Body of pancreas (tissue), 4 donors: Measurements from ENCODE around the gene PPFIBP2. TPM values are rescaled to one million over a fixed set of nuclear protein-coding genes. Genes with fewer than 3 reads are reported as not detected.

Source experiments
- ATAC-seq: fragments of 150-250 bp; one replicate; pipeline ENCODE4 v1.9.1; 2016
- DNase-seq, 4 donors: peaks; one replicate each; pipeline ENCODE4 v3.0.0-alpha.2; 2019
- H3K27ac ChIP-seq, 4 donors: fragments of 200-600 bp; sonication (generic); 1 replicate in 3 of 4; 2 replicates in 1 of 4; pipeline versions ENCODE4 v1.5.1 to v1.6.1; 2016 to 2019; ENCODE audit warnings: mild to moderate bottlenecking in 1 of 4, mixed read lengths in 1 of 4, moderate library complexity in 1 of 4
- H3K27me3 ChIP-seq, 2 donors: fragments of 200-600 bp; sonication (generic); one replicate each; pipeline ENCODE4 v1.6.0; 2016; ENCODE audit warnings: mild to moderate bottlenecking in 1 of 2
- H3K36me3 ChIP-seq, 2 donors: fragments of 200-600 bp; sonication (generic); replicated peaks in 1 of 2; 2 replicates each; pipeline ENCODE4 v1.5.1; 2016; ENCODE audit warnings: low read depth in 2 of 2; ENCODE audit not compliant: insufficient read depth in 1 of 2
- H3K4me1 ChIP-seq: fragments of 200-600 bp; sonication (generic); one replicate; pipeline ENCODE4 v1.6.0; 2016
- H3K4me3 ChIP-seq, 2 donors: fragments of 200-600 bp; sonication (generic); 1 replicate in 1 of 2; 2 replicates in 1 of 2; pipeline ENCODE4 v1.5.1; 2016 to 2019
- H3K9me3 ChIP-seq, 3 donors: fragments of 200-600 bp; sonication (generic); 1 replicate in 2 of 3; 2 replicates in 1 of 3; pipeline ENCODE4 v1.5.1; 2016
- CTCF ChIP-seq, 7 experiments: fragments of 450-650 bp in 4 of 7; fragments of 200-600 bp in 3 of 7; sonication (generic) in 3 of 7; IDR thresholded peaks; one replicate each; pipeline ENCODE4 v1.5.1; 2016 to 2019; ENCODE audit warnings: antibody characterized with exemption in 7 of 7
- POLR2A ChIP-seq, 3 donors: fragments of 450-650 bp; IDR thresholded peaks; one replicate each; pipeline ENCODE4 v1.6.1; 2016; ENCODE audit warnings: antibody characterized with exemption in 3 of 3, mild to moderate bottlenecking in 2 of 3
- WGBS, 2 donors: methylation state at CpG; one replicate each; pipeline ENCODE4 v1.1.5; 2017; 5-methylcytosine and 5-hydroxymethylcytosine counted together
- intact Hi-C: fragments of 100-400 bp; cut with DNase I; formaldehyde crosslinking; loops from one replicate; pipeline ENCODE4 v1.15.1; 2023
- total RNA-seq, 2 donors: library from RNA; depleted of rRNA; stranded (reverse); fragments of >200 nt; gene quantifications; one replicate each; pipeline ENCODE4 v1.1.0, GENCODE V29; 2016

PPFIBP2 gene
- total RNA-seq, 2 donors from 2014 or later = 34.9 to 35.3 TPM

GRCh38 chr11:7499081-7499480, 14.7 kb upstream of the PPFIBP2 start:
- DNase-seq (no peak), ATAC-seq (no peak)
- 100% methylated on average over 1 of the region's 1 CpG for WGBS, 2 donors
- H3K4me1 ChIP-seq = no peaks in the 10 kb centered on the region
- no peak for TF ChIP-seq POLR2A (IDR thresholded peaks at IDR 0.05)
- no peak for TF ChIP-seq CTCF (IDR thresholded peaks at IDR 0.05)
- no peaks in the 10 kb centered on the region for H3K27me3 ChIP-seq
- H3K4me3 ChIP-seq = no peak overlapping the region
- no peaks in the 10 kb centered on the region for H3K9me3 ChIP-seq
- intact Hi-C loops = no loop called here
- H3K36me3 ChIP-seq = no peaks in the 10 kb centered on the region
- H3K27ac ChIP-seq = no peak overlapping the region

GRCh38 chr11:7500251-7500650, 13.5 kb upstream of the PPFIBP2 start:
- 90 to 92% methylated on average over 3 of the region's 3 CpGs for WGBS, 2 donors
- intact Hi-C loops = no loop called here
- H3K36me3 ChIP-seq = no peaks in the 10 kb centered on the region

GRCh38 chr11:7501251-7501650, 12.5 kb upstream of the PPFIBP2 start:
- no peak for DNase-seq
- Histone ChIP-seq H3K27ac (no peak overlapping the region), H3K4me1 (no peaks in the 10 kb centered on the region), H3K4me3 (no peak overlapping the region), H3K9me3 (no peaks in the 10 kb centered on the region), H3K36me3 (no peaks in the 10 kb centered on the region), H3K27me3 (no peaks in the 10 kb centered on the region)
- no peak for ATAC-seq
- 81 to 91% methylated on average over 3 of the region's 3 CpGs for WGBS, 2 donors
- TF ChIP-seq POLR2A (IDR thresholded peaks at IDR 0.05) (no peak), CTCF (IDR thresholded peaks at IDR 0.05) (no peak)
- intact Hi-C loops = no loop called here

More at GRCh38 chr11:7500251-7500650, 13.5 kb upstream of the PPFIBP2 start:
- H3K27ac ChIP-seq = no peak overlapping the region
- H3K4me1 ChIP-seq = no peaks in the 10 kb centered on the region
- no peaks in the 10 kb centered on the region for H3K27me3 ChIP-seq
- H3K9me3 ChIP-seq = no peaks in the 10 kb centered on the region
- DNase-seq (no peak), ATAC-seq (no peak)
- TF ChIP-seq POLR2A (IDR thresholded peaks at IDR 0.05) (no peak), CTCF (IDR thresholded peaks at IDR 0.05) (no peak)
- no peak overlapping the region for H3K4me3 ChIP-seq

- intact Hi-C loops = no loop called here
- Histone ChIP-seq H3K9me3 (no peaks in the 10 kb centered on the region), H3K4me3 (no peak overlapping the region), H3K4me1 (no peaks in the 10 kb centered on the region), H3K36me3 (no peaks in the 10 kb centered on the region), H3K27ac (no peak overlapping the region), H3K27me3 (no peaks in the 10 kb centered on the region)
- WGBS, 2 donors = 76 to 81% methylated on average over 4 of the region's 4 CpGs
- no peak for DNase-seq
- TF ChIP-seq POLR2A (IDR thresholded peaks at IDR 0.05) (no peak), CTCF (IDR thresholded peaks at IDR 0.05) (no peak)
- no peak for ATAC-seq
Observed at GRCh38 chr11:7501894-7502293, 11.9 kb upstream of the PPFIBP2 start.

GRCh38 chr11:7506243-7506642, 7.6 kb upstream of the PPFIBP2 start:
- no peak for DNase-seq
- no peak for ATAC-seq
- TF ChIP-seq POLR2A (IDR thresholded peaks at IDR 0.05) (no peak), CTCF (IDR thresholded peaks at IDR 0.05) (no peak)
- intact Hi-C loops = no loop called here
- no peak overlapping the region for H3K27ac ChIP-seq
- H3K36me3 ChIP-seq = no peaks in the 10 kb centered on the region
- H3K9me3 ChIP-seq = no peaks in the 10 kb centered on the region
- H3K4me3 ChIP-seq = no peak overlapping the region
- peaks cover 15% of the 10 kb centered on the region for H3K4me1 ChIP-seq
- no peaks in the 10 kb centered on the region for H3K27me3 ChIP-seq
- 87 to 93% methylated on average over 3 of the region's 3 CpGs for WGBS, 2 donors
